ENCODE results near the gene ADGRG6. TPM values are rescaled to one million over a fixed set of nuclear protein-coding genes. Genes with fewer than 3 reads are reported as not detected.

Gene ADGRG6
- total and polyA plus RNA-seq, 9 of the 15 experiments (the other 6 are each of a cell fraction or from before 2014, with no cell fraction given): under 0.01 to 0.11 (median 0.05) TPM; not detected in 5

GRCh38 chr6:142335415-142335814, 33.6 kb downstream of the ADGRG6 start (continued):
- TF ChIP-seq ARID4B (CRISPR knock-in tag; IDR thresholded peaks at IDR 0.05) (no peak), MCM3 (IDR thresholded peaks at IDR 0.05) (no peak), SIX5 (IDR thresholded peaks at IDR 0.05; ENCODE audit: borderline replicate concordance in 1 of 2, insufficient read depth in 1 of 2, low read depth in 1 of 2, low read length in 2 of 2) (no peak), MEF2A (IDR thresholded peaks at IDR 0.05; ENCODE audit: control insufficient read depth, low read depth, low read length) (no peak), JUND (IDR thresholded peaks at IDR 0.05; ENCODE audit: borderline replicate concordance, low read depth, low read length) (no peak), JUND (tag; IDR thresholded peaks at IDR 0.05; ENCODE audit: borderline replicate concordance, low read depth, low read length) (no peak), SIRT6 (IDR thresholded peaks at IDR 0.05; ENCODE audit: low read depth, low read length) (no peak), ZNF354B (CRISPR knock-in tag; IDR thresholded peaks at IDR 0.05) (no peak)

GRCh38 chr6:142336183-142336582, 34.4 kb downstream of the ADGRG6 start:
- no peak for ATAC-seq
- no peaks in the 10 kb centered on the region for H3K9me1 ChIP-seq (ENCODE audit: control insufficient read depth, insufficient read depth, low read length)
- H2AFZ ChIP-seq (ENCODE audit: low read depth, low read length): no peak overlapping the region
- H3K36me3 ChIP-seq (ENCODE audit: control insufficient read depth, insufficient read depth, low read length): no peaks in the 10 kb centered on the region
- H3K27me3 ChIP-seq (ENCODE audit: control insufficient read depth in 2 of 2, insufficient read depth in 2 of 2, low read length in 2 of 2): no peaks in the 10 kb centered on the region
- H3K4me3 ChIP-seq: no peak overlapping the region
- H4K20me1 ChIP-seq (replicated peaks; ENCODE audit: control insufficient read depth, insufficient read depth, low read length): no peaks in the 10 kb centered on the region
- no TSS peak for BruUV-seq (replicated peaks)
- no peak overlapping the region for H3K4me2 ChIP-seq (ENCODE audit: insufficient read depth, low read length)
- no peaks in the 10 kb centered on the region for H3K4me1 ChIP-seq (replicated peaks in 1 of 2; ENCODE audit: control insufficient read depth in 2 of 2, insufficient read depth in 2 of 2, low read length in 2 of 2)
- H3K9me3 ChIP-seq (replicated peaks; ENCODE audit: control insufficient read depth, insufficient read depth, low read depth, low read length): no peaks in the 10 kb centered on the region
- no peak for FAIRE-seq
- in situ Hi-C loops (cut with MboI): no loop called here
- H3K9ac ChIP-seq (ENCODE audit: insufficient read depth in 1 of 2, low read depth in 2 of 2, low read length in 2 of 2): no peak overlapping the region
- no peak overlapping the region for H3K27ac ChIP-seq (ENCODE audit: extremely low read depth, low read depth, low read length)
- H3K79me2 ChIP-seq (ENCODE audit: control insufficient read depth, insufficient read depth, low read length): no peaks in the 10 kb centered on the region
- intact Hi-C loops (cut with micrococcal nuclease): no loop called here
- POLR2A ChIA-PET: no interaction called here
- TF ChIP-seq PHF21A (IDR thresholded peaks at IDR 0.05; ENCODE audit: borderline replicate concordance, low read depth) (no peak), MCM7 (IDR thresholded peaks at IDR 0.05) (no peak)
- CTCF ChIA-PET (ENCODE audit: low intra/inter-chr PET ratio): no interaction called here
- no peak for DNase-seq (ENCODE audit: extremely low read depth in 1 of 4, low spot score in 3 of 4)
